Common myeloid progenitor, CD34-positive (primary cell): ENCODE measurements around the gene BANP.

Source experiments
- CTCF ChIA-PET: fragments of 350-600 bp; sonication (Branson Sonifier 250); formaldehyde crosslinking; loops from one replicate; lab custom pipeline; 2021; ENCODE audit warnings: antibody characterized with exemption; lab: Charles Lee
- POLR2A ChIA-PET: fragments of 350-600 bp; sonication (Branson Sonifier 250); formaldehyde crosslinking; loops from one replicate; lab custom pipeline; 2021; ENCODE audit warnings: antibody characterized with exemption; lab: Charles Lee
- DNase-seq, 3 donors: peaks; one replicate each; pipeline versions ENCODE4 v3.0.0 to v3.0.0-alpha.2; 2013
- H3K27ac ChIP-seq, 2 experiments: 1 replicate in 1 of 2; 2 replicates in 1 of 2; pipeline ENCODE4 v1.7.0; 2013; ENCODE audit warnings: inconsistent platforms in 2 of 2, low read length in 2 of 2, mild to moderate bottlenecking in 2 of 2, low read depth in 1 of 2, moderate library complexity in 1 of 2; ENCODE audit not compliant: severe bottlenecking in 2 of 2, insufficient read depth in 1 of 2, poor library complexity in 1 of 2
- H3K27me3 ChIP-seq, 5 experiments: replicated peaks in 2 of 5; 1 replicate in 3 of 5; 2 replicates in 2 of 5; pipeline versions ENCODE4 v1.6.1 to v1.7.0; 2013; ENCODE audit warnings: low read length in 4 of 5, mild to moderate bottlenecking in 2 of 5, moderate library complexity in 2 of 5, inconsistent platforms in 1 of 5; ENCODE audit not compliant: insufficient read depth in 5 of 5, control insufficient read depth in 4 of 5
- H3K36me3 ChIP-seq, 4 experiments: 1 replicate in 2 of 4; 2 replicates in 2 of 4; pipeline versions ENCODE4 v1.6.1 to v1.7.0; 2013; ENCODE audit warnings: low read length in 3 of 4, control low read depth in 1 of 4, mild to moderate bottlenecking in 1 of 4; ENCODE audit not compliant: control insufficient read depth in 4 of 4, insufficient read depth in 4 of 4
- H3K4me1 ChIP-seq, 4 experiments: 1 replicate in 3 of 4; 2 replicates in 1 of 4; pipeline versions ENCODE4 v1.6.1 to v1.7.1; 2013; ENCODE audit warnings: low read length in 3 of 4, mild to moderate bottlenecking in 3 of 4, control low read depth in 1 of 4, inconsistent platforms in 1 of 4, moderate library complexity in 1 of 4; ENCODE audit not compliant: control insufficient read depth in 4 of 4, insufficient read depth in 4 of 4; ENCODE audit errors: control extremely low read depth in 1 of 4
- H3K4me3 ChIP-seq, 7 experiments: 1 replicate in 4 of 7; 2 replicates in 3 of 7; pipeline versions ENCODE4 v1.5.1 to v1.7.0; 2013; ENCODE audit warnings: mild to moderate bottlenecking in 7 of 7, low read length in 6 of 7, moderate library complexity in 6 of 7, inconsistent platforms in 2 of 7, low read depth in 2 of 7, control low read depth in 1 of 7; ENCODE audit not compliant: insufficient read depth in 4 of 7, control insufficient read depth in 1 of 7; ENCODE audit errors: extremely low read depth in 1 of 7
- H3K9me3 ChIP-seq, 5 experiments: 1 replicate in 4 of 5; 2 replicates in 1 of 5; pipeline versions ENCODE4 v1.6.1 to v1.7.1; 2013; ENCODE audit warnings: low read length in 4 of 5, mild to moderate bottlenecking in 2 of 5, inconsistent platforms in 1 of 5, low read depth in 1 of 5, moderate library complexity in 1 of 5; ENCODE audit not compliant: control insufficient read depth in 4 of 5, insufficient read depth in 2 of 5; ENCODE audit errors: control extremely low read depth in 1 of 5
- WGBS: methylation state at CpG from one replicate; pipeline ENCODE4 v1.1.5; 2013; ENCODE audit not compliant: insufficient coverage; 5-methylcytosine and 5-hydroxymethylcytosine counted together

Gene BANP

GRCh38 chr16:88058136-88058535, 106.9 kb downstream of the BANP start:
- no peak overlapping the region for H3K4me3 ChIP-seq
- no peak overlapping the region for H3K27ac ChIP-seq
- H3K27me3 ChIP-seq, result no peaks in the 10 kb centered on the region
- no peak for DNase-seq
- ChIA-PET CTCF (no interaction called here), POLR2A (no interaction called here)
- WGBS, result 87% methylated on average over 13 of the region's 14 CpGs
- peaks cover 8 to 51% (median 24%) of the 10 kb centered on the region in 4 experiments for H3K36me3 ChIP-seq
- H3K4me1 ChIP-seq, result no peaks in the 10 kb centered on the region
- H3K9me3 ChIP-seq, result no peaks in the 10 kb centered on the region

- peaks cover 8 to 55% (median 28%) of the 10 kb centered on the region in 4 experiments for H3K36me3 ChIP-seq
- WGBS, result 95% methylated on average over 8 of the region's 12 CpGs
- no peak for DNase-seq
- ChIA-PET POLR2A (no interaction called here), CTCF (no interaction called here)
- no peak overlapping the region for H3K27ac ChIP-seq
- H3K27me3 ChIP-seq, result no peaks in the 10 kb centered on the region
- H3K4me3 ChIP-seq, result no peak overlapping the region
- no peaks in the 10 kb centered on the region for H3K9me3 ChIP-seq
- no peaks in the 10 kb centered on the region for H3K4me1 ChIP-seq
These were observed 107.6 kb downstream of the BANP start for GRCh38 chr16:88058817-88059216.

GRCh38 chr16:88059701-88060386, 108.6 kb downstream of the BANP start:
- Histone ChIP-seq H3K4me3 (no peak overlapping the region), H3K27me3 (no peaks in the 10 kb centered on the region), H3K4me1 (no peaks in the 10 kb centered on the region), H3K9me3 (no peaks in the 10 kb centered on the region), H3K27ac (no peak overlapping the region), H3K36me3 (peaks cover 8 to 58% (median 29%) of the 10 kb centered on the region in 4 experiments)
- ChIA-PET POLR2A (no interaction called here), CTCF (no interaction called here)
- 94% methylated on average over 12 of the region's 27 CpGs for WGBS
- no peak for DNase-seq

- Histone ChIP-seq H3K27me3 (no peaks in the 10 kb centered on the region), H3K36me3 (peaks cover 8 to 62% (median 29%) of the 10 kb centered on the region in 4 experiments), H3K9me3 (no peaks in the 10 kb centered on the region), H3K27ac (no peak overlapping the region), H3K4me3 (no peak overlapping the region), H3K4me1 (no peaks in the 10 kb centered on the region)
- ChIA-PET CTCF (interaction anchor here (1.0 kb wide), 1 partner anchor 13 kb away, joined by 3 read pairs; no protein-coding TSS in a partner anchor), POLR2A (no interaction called here)
- 96% methylated on average over 23 of the region's 30 CpGs for WGBS
- no peak for DNase-seq
These were observed 109.4 kb downstream of the BANP start for GRCh38 chr16:88060524-88061219.

GRCh38 chr16:88061346-88062110, 110.3 kb downstream of the BANP start:
- H3K27me3 ChIP-seq, result no peaks in the 10 kb centered on the region
- H3K9me3 ChIP-seq, result no peaks in the 10 kb centered on the region
- H3K4me1 ChIP-seq, result no peaks in the 10 kb centered on the region
- no peak overlapping the region for H3K4me3 ChIP-seq
- ChIA-PET CTCF (interaction anchor here (1.0 kb wide), 1 partner anchor 12 kb away, joined by 3 read pairs; no protein-coding TSS in a partner anchor), POLR2A (interaction anchor here (0.6 kb wide), 1 partner anchor 58 kb away, joined by 3 read pairs; no protein-coding TSS in a partner anchor)
- DNase-seq, result no peak
- H3K36me3 ChIP-seq, result peaks cover 8 to 70% (median 35%) of the 10 kb centered on the region in 4 experiments
- H3K27ac ChIP-seq, result no peak overlapping the region
- 100% methylated on average over 6 of the region's 14 CpGs for WGBS

GRCh38 chr16:88062341-88063210, 111.3 kb downstream of the BANP start:
- H3K27ac ChIP-seq, result no peak overlapping the region
- CTCF ChIA-PET, result no interaction called here
- H3K36me3 ChIP-seq, result peaks cover 8 to 73% (median 30%) of the 10 kb centered on the region in 4 experiments
- 91% methylated on average over 26 of the region's 30 CpGs for WGBS
- DNase-seq, result no peak
- no peaks in the 10 kb centered on the region for H3K9me3 ChIP-seq
- H3K27me3 ChIP-seq, result no peaks in the 10 kb centered on the region
- no peak overlapping the region for H3K4me3 ChIP-seq
- POLR2A ChIA-PET, result no interaction called here
- H3K4me1 ChIP-seq, result no peaks in the 10 kb centered on the region
